Stimulated activated CD8-positive, alpha-beta memory T cell treated with anti-CD3 and anti-CD28 coated beads, Interleukin-4, amount 100 ng/mL, for 24 hours (primary cell): ENCODE data around the gene ZNF280D.

ENCODE experiments used
- DNase-seq: peaks from one replicate; pipeline ENCODE4 v3.0.0-alpha.2; 2020; ENCODE audit warnings: low read depth

The ZNF280D gene

GRCh38 chr15:56752986-56753385 lies 19.7 kb upstream of the ZNF280D start:
- DNase-seq: no peak

DNA sequence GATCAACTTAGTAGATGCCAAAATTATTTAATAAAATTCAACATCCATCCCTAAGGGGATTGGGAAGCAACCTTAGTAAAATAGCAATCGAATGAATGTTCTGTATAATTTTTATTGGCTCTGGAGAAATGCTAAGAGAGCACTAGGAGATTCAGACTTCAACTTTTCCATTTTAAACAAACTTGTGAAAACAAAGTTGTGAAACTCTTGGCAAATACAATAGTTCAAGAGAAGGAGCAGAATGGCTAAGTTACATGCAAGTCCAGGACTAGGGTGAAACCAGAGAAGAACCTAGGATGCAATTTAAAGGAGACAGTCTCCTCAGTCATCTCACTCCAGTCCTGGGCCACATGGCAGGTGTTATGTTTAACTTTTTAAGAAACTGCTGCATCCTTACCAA lies 16.7 kb upstream of the ZNF280D start:
- no peak for DNase-seq

DNA sequence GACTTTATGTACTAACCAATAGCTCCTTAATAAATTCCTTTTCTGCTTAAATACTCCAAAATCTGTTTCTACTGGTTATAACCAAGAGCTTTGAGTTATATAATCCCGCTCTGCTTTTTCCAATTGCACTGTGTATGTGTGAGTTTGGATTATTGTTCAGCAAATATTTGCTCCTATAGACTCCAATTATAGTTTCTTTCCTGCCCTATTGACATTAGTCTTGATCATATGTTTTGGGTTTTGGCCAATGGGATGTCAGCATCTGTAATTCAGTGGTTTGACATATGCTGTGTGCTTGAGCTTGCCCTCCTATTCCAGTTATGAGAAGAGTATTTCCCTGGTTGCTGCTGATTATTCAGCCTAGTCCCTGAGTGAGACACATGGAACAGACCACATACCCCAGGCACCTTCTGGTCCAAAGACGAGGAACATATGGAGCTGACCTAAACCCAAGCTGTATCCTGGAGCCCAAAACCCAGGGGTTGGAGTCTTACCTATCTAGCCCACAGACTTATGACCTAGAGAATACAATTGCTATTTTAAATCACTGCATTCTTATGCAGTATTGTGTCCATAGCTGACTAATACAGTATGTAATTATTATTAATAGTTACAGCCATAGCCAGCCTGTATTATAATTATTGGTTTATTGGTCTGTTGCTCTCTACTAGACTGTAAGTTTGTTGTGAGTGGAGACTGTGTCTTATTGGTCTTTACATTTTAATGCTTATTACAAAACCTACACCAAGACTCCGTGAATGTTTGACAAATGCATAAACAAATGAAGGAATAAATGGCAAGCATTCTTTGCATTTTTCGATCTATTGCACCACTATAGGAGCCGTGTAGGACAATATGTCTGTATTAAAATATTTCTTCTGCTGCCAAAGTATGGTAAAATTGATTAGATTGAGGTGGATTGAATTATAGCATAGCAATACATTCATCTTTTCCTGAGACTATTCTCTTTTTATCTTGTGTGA lies 11.7 kb upstream of the ZNF280D start:
- DNase-seq: no peak

- DNase-seq: no peak
These were observed 8.2 kb upstream of the ZNF280D start for GRCh38 chr15:56741541-56741940.

GRCh38 chr15:56739964-56740640 lies 6.8 kb upstream of the ZNF280D start:
- DNase-seq: no peak

GRCh38 chr15:56739474-56739873 lies 6.2 kb upstream of the ZNF280D start:
- no peak for DNase-seq

- no peak for DNase-seq
These were observed 4.5 kb upstream of the ZNF280D start for GRCh38 chr15:56737791-56738190.

- no peak for DNase-seq
These were observed 3.8 kb upstream of the ZNF280D start for GRCh38 chr15:56736881-56737707.

DNA sequence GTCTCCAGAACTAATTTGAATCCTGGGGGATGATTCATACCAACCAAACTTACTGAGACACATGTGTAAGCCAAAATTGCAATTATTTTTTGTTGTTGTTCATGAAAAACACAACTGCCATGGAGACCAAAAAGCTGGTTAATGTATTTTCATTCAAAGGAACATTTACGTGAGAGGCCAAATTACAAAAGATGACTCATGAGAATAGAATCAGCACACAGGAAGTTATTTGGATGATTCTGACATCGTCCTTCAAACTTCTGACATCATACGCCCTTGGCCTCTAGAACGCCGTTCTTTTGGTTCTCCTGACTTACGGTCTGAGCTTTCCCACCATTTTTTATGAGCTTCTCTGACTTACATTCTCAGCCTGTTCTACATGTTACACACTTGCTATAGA lies 3.0 kb upstream of the ZNF280D start:
- no peak for DNase-seq

GRCh38 chr15:56735589-56735988 lies 2.3 kb upstream of the ZNF280D start:
- DNase-seq: no peak

DNA sequence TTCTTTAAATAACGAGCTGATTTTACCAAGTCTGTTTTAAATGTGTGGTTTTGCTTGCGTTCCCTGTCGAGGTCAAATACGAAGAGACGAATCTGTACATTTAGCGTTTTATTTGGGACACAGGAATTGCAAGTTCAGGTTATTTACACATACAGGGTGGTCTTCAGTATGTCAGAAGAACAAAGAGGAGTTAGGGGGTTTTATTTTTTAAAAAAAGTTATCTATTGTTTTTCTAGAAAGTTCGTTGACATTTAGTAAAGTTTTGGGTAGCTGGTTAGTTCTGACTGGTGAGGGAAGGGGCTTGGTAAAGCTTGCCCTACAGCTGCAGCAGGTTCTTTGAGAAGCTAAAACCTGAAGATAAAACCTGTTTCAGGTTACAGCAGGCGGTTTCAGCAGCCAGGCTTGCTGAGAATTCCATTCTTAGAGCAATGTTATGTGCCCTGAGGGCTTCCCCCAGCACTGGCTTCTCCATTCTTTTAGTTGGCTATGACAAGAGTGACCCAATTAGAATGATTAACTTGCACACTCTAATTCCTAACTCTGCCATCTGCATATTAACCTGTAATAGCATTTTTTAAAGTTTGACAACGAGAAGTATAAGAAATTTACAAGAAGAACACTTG lies 815 bp upstream of the ZNF280D start:
- no peak for DNase-seq

DNA sequence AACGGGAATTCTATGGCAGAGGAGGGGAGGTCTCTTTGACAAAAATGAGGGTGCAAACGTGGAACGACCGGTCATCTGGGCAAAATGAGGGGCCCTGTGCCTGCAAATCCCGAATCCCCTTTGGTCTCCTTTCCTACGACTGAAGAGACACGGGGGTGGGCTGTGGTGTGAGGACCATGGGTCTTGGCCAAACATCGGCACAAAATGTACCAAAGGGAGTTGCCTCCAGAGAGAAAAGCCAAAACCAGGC lies 498 bp downstream of the ZNF280D start:
- DNase-seq: no peak

DNA sequence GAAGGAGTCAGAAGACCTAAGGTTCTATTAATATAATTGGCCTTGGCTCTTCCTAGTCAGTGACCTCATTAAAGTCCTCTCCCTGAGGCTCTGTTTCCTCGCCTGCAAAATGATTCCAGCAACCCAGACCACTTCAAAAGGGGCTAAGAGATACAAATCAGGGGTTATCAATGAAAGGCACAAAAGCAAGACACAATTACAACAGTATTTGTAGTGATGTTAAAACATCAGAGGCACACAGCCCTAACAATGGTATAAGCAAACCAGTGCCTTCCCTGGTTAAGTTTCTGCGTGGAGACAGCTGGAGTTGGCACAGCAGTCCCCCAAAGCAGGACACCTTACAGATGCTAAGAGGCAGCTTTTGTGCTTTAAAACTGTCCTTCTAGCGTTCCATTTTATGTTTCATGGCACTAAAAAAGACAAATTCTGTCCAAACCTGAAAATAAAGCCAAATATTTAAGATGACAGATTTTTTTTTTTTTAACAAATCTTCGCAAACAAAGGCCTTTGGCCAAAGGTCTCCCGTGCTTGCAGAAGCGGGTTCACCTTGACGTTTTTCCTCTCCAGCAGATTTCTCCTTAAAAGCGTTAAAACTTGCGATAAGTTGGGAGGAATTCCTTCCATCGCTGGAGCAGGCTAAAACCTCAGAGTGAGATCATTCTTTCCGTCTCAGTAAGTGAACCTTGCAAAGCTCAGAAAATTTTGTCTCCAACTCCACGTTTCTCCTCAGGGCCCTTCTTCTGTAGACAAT lies 999 bp downstream of the ZNF280D start:
- no peak for DNase-seq

- no peak for DNase-seq
These were observed 1.8 kb downstream of the ZNF280D start for GRCh38 chr15:56731548-56731947.

- DNase-seq: no peak
These were observed 3.7 kb downstream of the ZNF280D start for GRCh38 chr15:56729561-56729960.

GRCh38 chr15:56725386-56725785 lies 7.9 kb downstream of the ZNF280D start:
- no peak for DNase-seq

DNA sequence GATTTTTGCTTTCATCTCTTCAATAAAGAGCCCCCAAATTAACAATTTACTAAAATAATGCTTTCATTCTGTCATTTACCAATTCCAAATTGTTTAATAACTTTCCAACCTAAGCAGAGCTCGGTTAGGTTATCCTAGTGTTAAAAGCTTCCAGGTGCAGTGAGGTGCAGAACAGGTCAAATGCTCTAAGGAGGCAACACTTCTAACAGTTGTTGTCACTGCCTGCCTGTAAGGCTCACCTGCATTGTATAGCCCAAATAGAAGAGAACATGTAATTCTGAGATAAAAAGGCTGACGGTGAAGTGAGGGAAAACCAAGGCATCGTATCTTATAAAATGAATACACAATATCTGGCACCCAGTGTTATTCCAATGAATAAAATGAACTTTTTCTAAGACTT lies 9.1 kb downstream of the ZNF280D start:
- no peak for DNase-seq

DNA sequence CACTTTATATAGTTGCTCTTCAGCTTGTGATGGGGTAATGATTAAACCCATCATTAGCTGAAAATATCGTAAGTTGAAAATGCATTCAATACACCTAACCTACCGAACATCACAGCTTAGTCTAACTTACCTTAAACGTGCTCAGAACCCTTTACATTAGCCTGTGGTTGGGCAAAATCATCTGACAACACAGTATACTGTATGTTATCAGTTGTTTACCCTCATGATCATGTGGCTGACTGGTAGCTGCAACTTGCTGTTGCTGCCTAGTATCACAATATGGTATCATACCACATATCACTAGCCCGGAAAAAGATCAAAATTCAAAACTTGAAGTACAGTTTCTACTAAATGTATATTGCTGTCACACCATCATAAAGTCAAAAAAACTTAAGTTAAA lies 9.5 kb downstream of the ZNF280D start:
- DNase-seq: no peak

DNA sequence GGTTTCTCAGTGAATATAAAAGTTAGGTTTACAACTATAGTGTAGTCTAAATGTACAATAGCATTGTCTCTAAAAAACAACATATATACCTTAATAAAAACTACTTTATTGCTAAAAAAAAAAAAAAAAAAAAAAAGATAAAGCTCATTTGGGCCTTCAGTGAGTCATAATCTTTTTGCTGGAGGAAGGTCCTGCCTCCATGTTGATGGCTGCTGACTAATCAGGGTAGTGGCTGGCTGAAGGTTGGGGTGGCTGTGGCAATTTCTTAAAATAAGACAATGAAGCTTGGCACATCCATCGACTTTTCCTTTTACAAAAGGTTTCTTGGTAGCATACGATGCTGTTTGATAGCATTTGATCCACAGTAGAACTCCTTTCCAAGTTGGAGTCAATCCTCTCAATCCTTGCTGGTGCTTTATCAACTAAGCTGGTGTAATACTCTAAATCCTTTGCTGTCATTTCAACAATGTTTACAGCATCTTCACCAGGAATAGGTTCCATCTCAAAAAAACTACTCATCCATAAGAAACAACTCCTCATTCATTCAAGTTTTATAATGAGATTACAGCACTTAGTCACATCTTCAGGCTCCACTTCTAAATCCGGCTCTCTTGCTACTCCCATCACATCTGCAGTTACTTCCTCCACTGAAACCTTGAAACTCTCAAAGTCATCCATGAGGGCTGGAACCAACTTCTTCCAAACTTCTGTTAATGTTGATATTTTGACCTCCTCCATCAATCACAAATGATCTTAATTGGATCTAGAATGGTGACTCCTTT lies 13.3 kb downstream of the ZNF280D start:
- DNase-seq: no peak

- no peak for DNase-seq
These were observed 14.2 kb downstream of the ZNF280D start for GRCh38 chr15:56719021-56719612.
